ENCODE measurements around the gene AP3S2. TPM values are rescaled to one million over a fixed set of nuclear protein-coding genes. Genes with fewer than 3 reads are reported as not detected.

Gene AP3S2
- total and polyA plus RNA-seq, 2 of the 13 experiments (the other 11 are each of a cell fraction or from before 2014, with no cell fraction given): 17.6 to 44.4 TPM

DNA sequence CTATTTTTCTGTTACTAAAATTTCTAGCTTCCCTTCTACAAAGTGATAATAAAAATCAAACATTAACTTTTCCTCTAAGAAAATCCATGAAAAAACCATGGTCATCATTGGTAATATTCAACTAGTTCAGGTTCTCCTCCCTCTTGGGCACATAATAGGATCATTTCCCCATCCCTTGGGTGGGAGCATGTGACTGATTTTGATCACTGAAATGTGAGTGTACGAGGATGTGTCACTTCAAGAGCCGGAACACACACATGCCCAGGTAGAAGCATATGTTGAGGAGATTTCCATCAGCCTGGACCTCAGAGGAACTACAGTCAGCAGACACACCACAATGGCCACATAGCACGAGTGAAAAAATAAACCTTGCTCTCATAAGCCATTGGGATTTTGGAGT, 36.1 kb downstream of the AP3S2 start (continued):
- TF ChIP-seq ZFP91 (CRISPR knock-in tag; IDR thresholded peaks at IDR 0.05; ENCODE audit: borderline replicate concordance) (no peak), ZNF850 (CRISPR knock-in tag; conservative IDR thresholded peaks at IDR 0.05) (no peak)

GRCh38 chr15:89855948-89856347, 37.8 kb downstream of the AP3S2 start:
- CTCF ChIA-PET (ENCODE audit: low intra/inter-chr PET ratio, low total read pairs): no interaction called here
- ATAC-seq (no peak), DNase-seq (ENCODE audit: low spot score) (no peak), FAIRE-seq (no peak)
- H3K27ac ChIP-seq (ENCODE audit: extremely low read length, insufficient read depth, low read length): peak overlapping the region; percentile 62
- no peaks in the 10 kb centered on the region for H3K27me3 ChIP-seq (ENCODE audit: control insufficient read depth in 1 of 2, insufficient read depth in 2 of 2, low read length in 2 of 2)
- no peak overlapping the region for H3K4me2 ChIP-seq (ENCODE audit: low read depth, low read length)
- H3K4me1 ChIP-seq (ENCODE audit: insufficient read depth, low read length): peaks cover 58% of the 10 kb centered on the region
- H2AFZ ChIP-seq (ENCODE audit: low read length): no peak overlapping the region
- WGBS (ENCODE audit: low lambda C conversion rate): 84% methylated on average over 3 of the region's 3 CpGs
- no TSS peak for BruUV-seq (replicated peaks)
- POLR2A ChIA-PET: interaction anchor here (1.0 kb wide), 1 partner anchor 42 kb away, joined by 4 read pairs; the partner anchor contains the start of gene ANPEP
- no peaks in the 10 kb centered on the region; the same call in 1 of the 2 replicates for H4K20me1 ChIP-seq (ENCODE audit: insufficient read depth, low read length)
- H3K4me3 ChIP-seq (replicated peaks in 1 of 3; ENCODE audit: insufficient read depth in 1 of 3, low read depth in 2 of 3, low read length in 3 of 3): no peak overlapping the region
- in situ Hi-C loops (cut with HindIII; ENCODE audit: extremely low pct_ligation_motif_present, low pct_unique_long_range_greater_than_20kb) (no loop called here), intact Hi-C loops (cut with micrococcal nuclease; ENCODE audit: unreplicated experiment) (no loop called here)
- no peaks in the 10 kb centered on the region for H3K9me3 ChIP-seq (ENCODE audit: low read length)
- TF ChIP-seq EHMT2 (IDR thresholded peaks at IDR 0.05; ENCODE audit: borderline replicate concordance, low read depth, low read length): no peak
- TF ChIP-seq ADNP (CRISPR knock-in tag; IDR thresholded peaks at IDR 0.05): no peak
- no peak for TF ChIP-seq TERF1 (CRISPR knock-in tag; IDR thresholded peaks at IDR 0.05)
- TF ChIP-seq, protein P1, sequence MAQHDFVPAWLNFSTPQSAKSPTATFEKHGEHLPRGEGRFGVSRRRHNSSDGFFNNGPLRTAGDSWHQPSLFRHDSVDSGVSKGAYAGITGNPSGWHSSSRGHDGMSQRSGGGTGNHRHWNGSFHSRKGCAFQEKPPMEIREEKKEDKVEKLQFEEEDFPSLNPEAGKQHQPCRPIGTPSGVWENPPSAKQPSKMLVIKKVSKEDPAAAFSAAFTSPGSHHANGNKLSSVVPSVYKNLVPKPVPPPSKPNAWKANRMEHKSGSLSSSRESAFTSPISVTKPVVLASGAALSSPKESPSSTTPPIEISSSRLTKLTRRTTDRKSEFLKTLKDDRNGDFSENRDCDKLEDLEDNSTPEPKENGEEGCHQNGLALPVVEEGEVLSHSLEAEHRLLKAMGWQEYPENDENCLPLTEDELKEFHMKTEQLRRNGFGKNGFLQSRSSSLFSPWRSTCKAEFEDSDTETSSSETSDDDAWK (CRISPR knock-in tag; IDR thresholded peaks at IDR 0.05): no peak
- TF ChIP-seq ZNF724P (CRISPR knock-in tag; IDR thresholded peaks at IDR 0.05; ENCODE audit: borderline replicate concordance): no peak
- TF ChIP-seq CBX5 (CRISPR knock-in tag; IDR thresholded peaks at IDR 0.05; ENCODE audit: borderline replicate concordance): no peak
- H3K9ac ChIP-seq (ENCODE audit: insufficient read depth, low read depth, low read length): no peak overlapping the region
- H3K79me2 ChIP-seq (ENCODE audit: insufficient read depth, low read length): no peaks in the 10 kb centered on the region
- peaks cover 0 to 9% of the 10 kb centered on the region in 2 experiments; a peak in 1 of 5 replicates for H3K36me3 ChIP-seq (replicated peaks in 1 of 2; ENCODE audit: control insufficient read depth in 1 of 2, insufficient read depth in 2 of 2, low read length in 2 of 2)

Measured in HepG2 (cell line).